ENCODE results near the gene ATP9A.
A peak's percentile ranks its signal among the peaks of the same experiment; 100 is the strongest.
"Not testable (repeated sequence)": the region's sequence is repeated elsewhere in the genome, so short reads cannot be mapped to it uniquely, and the experiment has no call there.

Gene ATP9A

DNA sequence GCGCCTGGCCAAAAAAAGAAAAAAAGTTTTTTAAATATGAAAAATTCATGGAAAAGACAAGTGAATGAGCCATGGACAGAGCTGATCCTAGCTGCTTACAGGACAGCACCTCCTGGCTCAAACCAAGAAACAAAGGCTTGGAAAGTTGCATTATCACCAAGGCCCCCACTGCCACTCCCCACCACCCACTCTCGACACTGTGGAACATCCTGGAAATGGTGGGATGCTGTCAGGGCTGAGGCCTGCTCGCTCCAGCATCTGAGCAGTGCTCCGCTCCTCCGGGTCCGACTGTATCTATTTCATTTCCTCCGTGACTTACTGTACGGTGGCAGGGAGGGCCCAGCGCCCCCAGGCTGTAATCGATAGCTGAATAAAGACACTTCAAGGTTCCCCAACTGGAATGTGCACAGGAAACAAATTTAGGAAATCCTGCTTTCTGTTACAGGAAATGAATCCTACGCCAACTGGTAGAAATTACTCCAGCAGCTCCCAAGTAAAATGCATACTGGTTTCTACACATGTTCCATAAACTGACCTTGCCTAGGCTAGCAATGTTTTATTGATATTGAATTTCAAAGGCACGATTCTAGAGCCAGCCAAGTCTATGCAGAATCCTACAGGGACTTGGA lies 116.2 kb downstream of the ATP9A start:
- DNase-seq = no peak

DNA sequence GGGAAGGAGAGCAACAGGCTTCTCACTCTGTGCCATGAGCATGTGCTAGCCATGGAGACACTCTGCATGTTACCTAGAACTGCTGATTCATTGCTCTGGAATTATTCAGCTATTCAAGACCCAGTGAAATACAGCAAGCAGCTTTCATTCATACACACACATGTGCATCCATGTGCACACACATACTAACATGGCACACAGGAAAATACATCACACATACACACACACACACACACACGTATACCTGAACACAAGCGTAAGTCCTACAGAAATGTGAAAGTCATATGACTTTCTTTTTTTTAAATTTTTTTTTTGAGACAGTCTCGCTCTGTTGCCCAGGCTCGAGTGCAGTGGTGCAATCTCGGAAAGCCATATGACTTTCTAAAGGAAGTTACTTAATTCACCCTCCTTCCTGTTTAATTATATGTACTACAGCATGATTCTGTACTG lies 117.5 kb downstream of the ATP9A start:
- no peak for DNase-seq

DNA sequence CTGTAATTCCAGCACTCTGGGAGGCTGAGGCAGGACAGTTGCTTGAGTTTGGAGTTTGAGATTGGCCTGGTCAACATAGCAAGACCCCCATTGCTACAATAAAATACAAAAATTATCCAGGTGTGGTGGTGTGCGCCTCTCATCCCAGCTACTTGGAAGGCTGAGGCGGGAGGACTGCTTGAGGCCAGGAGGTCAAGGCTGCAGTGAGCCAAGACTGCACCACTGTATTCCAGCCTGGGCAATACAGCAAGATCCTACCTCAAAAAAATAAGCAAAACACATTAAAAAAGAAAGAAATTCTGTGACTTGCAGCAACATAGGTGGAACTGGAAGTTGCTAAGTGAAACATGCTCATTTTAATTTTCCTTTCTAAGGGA lies 119.6 kb downstream of the ATP9A start:
- DNase-seq = no peak

GRCh38 chr20:51647674-51648570 lies 120.3 kb downstream of the ATP9A start:
- no peak for DNase-seq

DNA sequence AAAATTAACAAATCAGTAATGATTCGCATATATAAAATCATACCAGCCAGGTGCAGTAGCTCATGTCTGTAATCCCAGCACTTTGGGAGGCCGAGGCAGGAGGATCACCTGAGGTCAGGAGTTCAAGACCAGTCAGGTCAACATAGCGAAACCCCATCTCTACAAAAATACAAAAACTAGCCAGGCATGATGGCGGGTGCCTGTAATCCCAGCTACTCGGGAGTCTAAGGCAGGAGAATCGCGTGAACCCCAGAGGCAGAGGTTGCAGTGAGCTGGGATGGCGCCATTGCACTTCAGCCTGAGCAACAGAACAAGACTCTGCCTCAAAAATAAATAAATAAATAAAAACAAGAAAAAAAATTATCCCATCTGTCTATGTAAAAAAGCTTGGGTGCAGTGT lies 124.4 kb downstream of the ATP9A start:
- DNase-seq = not testable (repeated sequence)

DNA sequence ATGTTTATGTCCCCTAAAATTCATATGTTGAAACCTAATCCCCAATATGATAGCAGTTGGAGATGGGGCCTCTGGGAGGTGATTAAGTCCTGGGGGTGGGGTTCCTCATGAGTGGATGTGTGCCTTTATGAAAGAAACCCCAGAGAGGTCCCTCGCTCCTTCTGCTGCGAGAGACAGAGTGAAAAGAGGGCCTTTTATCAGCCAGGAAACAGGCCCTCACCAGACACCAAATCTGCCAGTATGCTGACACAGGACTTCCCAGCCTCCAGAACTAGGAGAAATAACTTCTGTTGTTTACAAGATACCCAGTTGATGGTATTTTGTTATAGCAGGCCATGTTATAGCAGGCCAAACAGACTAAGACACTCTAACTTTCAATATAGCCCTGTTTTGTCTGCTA lies 124.8 kb downstream of the ATP9A start:
- DNase-seq = no peak

DNA sequence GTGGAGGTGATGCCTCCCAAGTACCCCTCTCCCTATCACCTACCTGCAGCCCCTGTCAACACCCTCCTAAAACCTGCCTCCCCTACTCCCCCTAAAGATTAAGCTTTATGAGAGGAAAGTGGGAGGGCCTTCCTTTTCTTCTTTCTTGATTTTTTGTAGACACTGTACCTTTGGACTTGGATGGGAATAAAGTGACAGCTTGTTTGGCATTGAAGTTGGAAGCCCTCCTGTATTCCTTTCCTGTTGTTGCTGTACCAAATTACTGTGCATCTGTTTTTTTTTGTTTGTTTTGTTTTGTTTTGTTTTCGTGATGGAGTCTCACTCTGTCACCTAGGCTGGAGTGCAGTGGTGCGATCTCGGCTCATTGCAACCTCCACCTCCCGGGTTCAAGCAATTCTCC lies 126.3 kb downstream of the ATP9A start:
- no peak for DNase-seq

GRCh38 chr20:51640743-51641142 lies 127.4 kb downstream of the ATP9A start:
- no peak for DNase-seq

- DNase-seq = peak; percentile 36 to 43
Measured at GRCh38 chr20:51639206-51639832, 128.9 kb downstream of the ATP9A start.

DNA sequence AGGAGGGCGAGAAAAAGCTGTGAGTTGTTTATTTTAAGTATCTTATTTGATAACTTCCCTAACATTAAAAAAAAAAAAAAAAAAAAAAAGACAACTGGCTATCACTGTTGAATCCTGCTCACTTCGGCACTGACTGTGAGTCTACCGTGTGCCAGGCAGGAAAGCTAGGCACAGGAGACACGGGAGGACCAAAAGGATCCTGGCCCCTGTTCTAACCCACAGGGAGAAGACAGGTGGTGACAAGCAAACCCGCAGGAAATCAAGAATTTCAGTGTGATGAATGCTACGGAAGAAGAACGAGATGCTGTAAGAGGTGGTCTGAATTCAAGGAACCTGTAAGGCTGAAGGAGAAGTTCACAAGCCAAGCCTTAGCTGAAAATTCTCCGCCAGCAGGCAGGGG lies 130.9 kb downstream of the ATP9A start:
- DNase-seq = no peak

DNA sequence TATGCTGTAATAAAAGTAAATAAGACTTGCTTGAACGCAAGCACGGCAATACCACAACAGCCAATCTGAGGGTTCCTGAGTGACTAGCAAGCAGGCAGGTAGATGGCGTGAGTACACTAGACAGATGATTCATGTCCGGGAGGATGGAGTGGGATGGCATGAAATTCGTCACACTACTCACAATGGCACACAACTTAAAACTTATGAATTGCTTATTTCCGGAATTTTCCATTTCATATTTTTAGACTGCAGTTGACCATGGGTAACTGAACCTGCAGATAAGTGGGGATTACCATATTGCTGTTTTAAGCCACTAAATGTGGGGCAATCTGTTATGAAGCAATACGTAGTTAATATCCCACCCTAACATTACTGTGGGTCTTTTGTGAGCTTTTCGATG lies 132.1 kb downstream of the ATP9A start:
- peak; percentile 19 for DNase-seq

- no peak for DNase-seq
Measured at GRCh38 chr20:51635680-51636079, 132.5 kb downstream of the ATP9A start.

GRCh38 chr20:51634877-51635276 lies 133.3 kb downstream of the ATP9A start:
- DNase-seq = no peak

GRCh38 chr20:51634257-51634656 lies 133.9 kb downstream of the ATP9A start:
- no peak for DNase-seq

GRCh38 chr20:51633430-51633829 lies 134.8 kb downstream of the ATP9A start:
- no peak for DNase-seq

- DNase-seq = no peak
Measured at GRCh38 chr20:51631953-51632352, 136.2 kb downstream of the ATP9A start.

GRCh38 chr20:51631011-51631950 lies 136.9 kb downstream of the ATP9A start:
- DNase-seq = peak in 1 of 2 donors; percentile 25

GRCh38 chr20:51629399-51630058 lies 138.7 kb downstream of the ATP9A start:
- no peak for DNase-seq

DNA sequence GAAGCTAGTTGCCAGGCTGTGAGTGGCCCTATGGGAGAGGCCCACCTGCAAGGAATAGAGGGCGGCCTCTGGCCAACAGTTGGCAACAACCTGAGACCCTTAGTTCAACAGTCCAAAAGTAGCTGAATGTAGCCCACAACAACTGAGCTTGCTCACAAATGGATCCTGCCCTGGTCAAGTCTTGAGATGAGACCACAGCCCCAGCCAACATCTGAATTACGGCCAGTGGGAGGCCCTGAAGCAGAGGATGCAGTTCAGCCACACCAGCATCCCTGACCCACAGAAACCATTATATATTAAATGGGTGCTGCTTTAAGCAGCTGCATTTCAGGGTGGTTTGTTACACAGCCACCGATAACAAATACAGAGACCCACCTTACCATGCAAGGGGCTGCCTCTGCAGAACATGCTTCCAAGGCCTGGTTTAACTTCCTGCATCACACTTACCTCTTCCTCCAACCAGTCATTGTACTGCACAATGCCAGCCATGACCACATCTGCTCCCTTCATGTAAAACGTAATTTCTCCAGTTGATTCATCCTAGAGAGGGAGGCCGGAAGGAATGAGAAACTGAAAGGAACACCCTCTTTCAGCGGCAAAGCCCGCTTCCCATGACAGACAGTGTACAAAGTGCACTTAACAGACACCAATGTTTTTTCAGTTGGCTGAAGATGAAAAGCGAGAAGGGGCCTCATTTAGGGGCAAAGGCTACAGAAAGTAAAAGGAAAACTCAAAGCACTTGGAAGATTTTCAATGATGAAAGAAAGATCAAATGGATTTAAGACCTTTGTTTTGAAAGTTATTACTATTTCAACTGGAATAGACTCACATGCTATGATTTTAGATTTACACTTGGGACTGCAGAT lies 139.4 kb downstream of the ATP9A start:
- DNase-seq = no peak

DNA sequence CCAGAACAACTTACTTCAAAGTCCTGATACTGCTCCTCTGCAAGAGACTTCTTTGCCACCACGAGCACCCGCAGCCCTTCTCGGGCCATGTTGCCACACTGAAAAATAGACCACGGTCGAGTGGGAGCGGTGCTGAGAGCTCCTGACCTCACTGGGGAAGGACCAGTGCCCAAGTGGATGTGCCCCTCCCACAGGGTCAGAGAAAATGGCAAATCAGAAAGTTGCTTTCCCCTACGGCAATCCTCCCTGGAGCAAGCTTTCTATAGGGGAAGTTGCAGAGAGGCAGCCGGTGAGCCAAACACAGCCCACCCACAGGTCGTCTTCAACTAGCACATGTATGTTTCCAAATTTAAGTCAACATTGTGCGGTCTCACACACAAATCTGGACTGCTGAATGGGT lies 140.6 kb downstream of the ATP9A start:
- no peak for DNase-seq

DNA sequence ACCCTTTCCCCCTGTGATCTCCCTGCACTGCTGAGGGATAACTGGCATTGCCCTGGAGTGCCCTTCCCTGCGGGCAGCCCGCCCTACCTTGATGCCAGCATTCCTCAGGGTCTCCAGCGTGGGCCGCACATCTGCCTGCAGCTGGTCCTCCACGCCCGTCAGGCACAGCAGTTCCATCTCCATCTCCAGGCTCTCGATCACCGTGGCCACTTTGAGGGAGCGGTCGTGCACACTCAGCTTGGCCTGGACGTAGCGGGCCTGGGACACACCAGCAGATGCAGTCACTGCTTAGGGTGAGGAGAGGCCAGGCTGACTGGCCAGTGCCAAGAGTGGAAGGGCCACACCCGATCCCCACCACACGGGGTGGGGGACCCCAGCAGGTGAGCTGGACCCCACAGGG lies 143.1 kb downstream of the ATP9A start:
- DNase-seq = no peak

Data from activated CD4-positive, alpha-beta T cell treated with anti-CD3 and anti-CD28 coated beads for 4 hours (primary cell).